Activated naive CD8-positive, alpha-beta T cell treated with anti-CD3 and anti-CD28 coated beads, Interleukin-2, amount 10 ng/mL, durations not matched to agents 7 days and 5 days (primary cell): ENCODE results near the gene NRDC. TPM values are rescaled to one million over a fixed set of nuclear protein-coding genes. Genes with fewer than 3 reads are reported as not detected.

Experiments
- ATAC-seq: fragments of 150-1000 bp; cut with Tn5 transposase; one replicate; pipeline ENCODE4 v1.10.0; 2021; ENCODE audit warnings: low read depth, moderate library complexity
- POLR2A ChIA-PET: fragments of 350-600 bp; sonication (Branson Sonifier 250); formaldehyde crosslinking; loops from one replicate; lab custom pipeline; 2021; ENCODE audit warnings: antibody characterized with exemption; lab: Charles Lee
- DNase-seq: peaks from one replicate; pipeline ENCODE4 v3.0.0; 2021
- H3K27ac Mint-ChIP-seq: one replicate; pipeline ENCODE4 v1.8.0; 2022; ENCODE audit warnings: mild to moderate bottlenecking, mixed read lengths
- H3K27me3 Mint-ChIP-seq: one replicate; pipeline ENCODE4 v1.8.0; 2022; ENCODE audit warnings: mild to moderate bottlenecking, moderate library complexity, mixed read lengths
- H3K36me3 Mint-ChIP-seq: one replicate; pipeline ENCODE4 v1.8.0; 2021; ENCODE audit warnings: mild to moderate bottlenecking, mixed read lengths
- H3K4me1 Mint-ChIP-seq: one replicate; pipeline ENCODE4 v1.8.0; 2021; ENCODE audit warnings: mixed read lengths
- H3K4me3 Mint-ChIP-seq: one replicate; pipeline ENCODE4 v1.8.0; 2022; ENCODE audit warnings: mild to moderate bottlenecking, moderate library complexity, mixed read lengths
- H3K9me3 Mint-ChIP-seq: one replicate; pipeline ENCODE4 v1.8.0; 2021; ENCODE audit warnings: mixed read lengths
- microRNA-seq: library from miRNA; unstranded; fragments of <30 nt; microRNA quantifications from one replicate; pipeline ENCODE4 v1.2.0, GENCODE V29; 2022
- total RNA-seq, 2 experiments: library from RNA; stranded (reverse); gene quantifications; one replicate each; pipeline ENCODE4 v1.2.3, GENCODE V29; 2021

Gene NRDC
- total RNA-seq, 2 experiments from 2014 or later = 158 to 170 TPM

DNA sequence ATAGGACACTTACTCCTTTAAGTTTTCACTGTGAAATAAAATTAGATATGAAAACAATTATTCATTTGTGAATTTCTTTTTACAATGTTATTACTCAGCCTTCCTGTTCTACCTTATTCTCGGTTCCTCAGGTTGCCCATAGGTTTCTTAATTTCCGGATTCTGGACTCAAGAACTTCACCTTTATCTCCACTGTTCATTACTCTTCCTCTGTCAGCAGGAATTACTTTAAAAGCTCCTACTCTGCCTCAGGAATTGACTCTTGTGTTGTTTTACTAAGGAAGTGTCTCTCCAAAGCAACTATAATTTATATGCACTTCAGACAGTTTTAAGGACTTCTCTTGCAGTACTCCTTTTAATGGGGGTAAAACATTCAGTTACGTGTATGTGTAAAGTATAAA lies 137.9 kb downstream of the NRDC start:
- ATAC-seq (no peak), DNase-seq (no peak)
- H3K4me1 Mint-ChIP-seq = peaks cover 9% of the 10 kb centered on the region
- no peaks in the 10 kb centered on the region for H3K9me3 Mint-ChIP-seq
- peaks cover 14% of the 10 kb centered on the region for H3K36me3 Mint-ChIP-seq
- POLR2A ChIA-PET = interaction anchor here (2.1 kb wide), 1 partner anchor 11 kb away, joined by 7 read pairs; no protein-coding TSS in a partner anchor
- H3K4me3 Mint-ChIP-seq = no peak overlapping the region
- H3K27ac Mint-ChIP-seq = no peak overlapping the region
- no peaks in the 10 kb centered on the region for H3K27me3 Mint-ChIP-seq

Small RNAs within 50 kb of the gene (microRNA-seq; reads per million reads assigned to microRNA genes)
- not detected for gene MIR761

Other genes with a start within 250 kb of the NRDC start
- under 1 TPM; 0.03 to 0.06 TPM for gene RAB3B, start 112.0 kb upstream of the NRDC start, total RNA-seq
- gene KTI12, start 155.1 kb upstream of the NRDC start, total RNA-seq = 10 to 100 TPM; 12.5 to 14.6 TPM
- gene TXNDC12, start 176.5 kb upstream of the NRDC start, total RNA-seq = 10 to 100 TPM; 43.1 to 44.4 TPM
- gene BTF3L4, start 177.6 kb upstream of the NRDC start, total RNA-seq = 10 to 100 TPM; 31.4 to 41.0 TPM